OCI-LY3 (cell line): ENCODE measurements around the gene SLC18A3.

Experiments
- H2AFZ ChIP-seq: fragments of 200-600, 300-600 bp; shearing (Covaris generic); 2 replicates; pipeline ENCODE4 v1.6.0; 2014; ENCODE audit warnings: antibody characterized with exemption, low read depth, low read length
- H3K27ac ChIP-seq: fragments of 200-600, 300-600 bp; sonication (generic); 2 replicates; pipeline ENCODE4 v1.5.1; 2014; ENCODE audit warnings: mild to moderate bottlenecking, low read length, moderate library complexity, mixed read lengths
- H3K27me3 ChIP-seq: fragments of 200-600, 300-600 bp; sonication (generic); 2 replicates; pipeline ENCODE4 v1.6.1; 2014; ENCODE audit warnings: low read depth, low read length, mixed read lengths
- H3K36me3 ChIP-seq: fragments of 200-600, 300-600 bp; sonication (generic); replicated peaks from 2 replicates; pipeline ENCODE3; 2014; ENCODE audit warnings: low read depth, low read length, mixed read lengths
- H3K4me1 ChIP-seq: fragments of 300-600, 200-600 bp; sonication (generic); 2 replicates; pipeline ENCODE4 v1.6.1; 2014; ENCODE audit warnings: low read length, mixed read lengths
- H3K4me2 ChIP-seq: fragments of 200-600, 300-600 bp; sonication (generic); 2 replicates; pipeline ENCODE4 v1.6.1; 2014; ENCODE audit warnings: low read length, mixed read lengths
- H3K4me3 ChIP-seq: fragments of 300-600, 200-600 bp; sonication (generic); 2 replicates; pipeline ENCODE4 v1.5.1; 2014; ENCODE audit warnings: antibody characterized with exemption, mild to moderate bottlenecking, low read length, moderate library complexity
- H3K79me2 ChIP-seq: fragments of 300-600, 200-600 bp; shearing (Covaris generic); 2 replicates; pipeline ENCODE4 v1.6.1; 2014; ENCODE audit warnings: mild to moderate bottlenecking, low read length, mixed read lengths
- H3K9ac ChIP-seq: fragments of 300-600, 200-600 bp; shearing (Covaris generic); 2 replicates; pipeline ENCODE4 v1.6.0; 2014; ENCODE audit warnings: mild to moderate bottlenecking, low read length, moderate library complexity
- H3K9me3 ChIP-seq: fragments of 200-600, 300-600 bp; shearing (Covaris generic); 2 replicates; pipeline ENCODE4 v1.6.1; 2014; ENCODE audit warnings: low read length, mixed read lengths; ENCODE audit not compliant: insufficient read depth
- H4K20me1 ChIP-seq: fragments of 200-600, 300-600 bp; sonication (generic); 2 replicates; pipeline ENCODE4 v1.6.1; 2016; ENCODE audit warnings: low read length, mixed read lengths; ENCODE audit not compliant: insufficient read depth
- EZH2phosphoT487 ChIP-seq: fragments of 200-600 bp; shearing (Covaris generic); IDR thresholded peaks from 2 replicates; pipeline ENCODE4 v1.6.1; 2018; ENCODE audit warnings: antibody characterized with exemption, mixed run types, low read depth
- TF ChIP-seq, protein P1 (sequence below): fragments of 200-600, 300-600 bp; sonication (generic); IDR thresholded peaks from 2 replicates; pipeline ENCODE4 v1.5.1; 2014; ENCODE audit warnings: antibody characterized with exemption, low read length, low read depth

The SLC18A3 gene

GRCh38 chr10:49598164-49598856 lies 11.8 kb upstream of the SLC18A3 start:
- Histone ChIP-seq H3K27ac (no peak overlapping the region), H2AFZ (no peak overlapping the region), H3K9ac (no peak overlapping the region), H3K79me2 (no peaks in the 10 kb centered on the region), H3K4me3 (no peak overlapping the region), H3K36me3 (no peaks in the 10 kb centered on the region), H3K9me3 (no peaks in the 10 kb centered on the region), H3K4me1 (no peaks in the 10 kb centered on the region), H3K4me2 (no peak overlapping the region), H3K27me3 (peaks cover 5% of the 10 kb centered on the region), H4K20me1 (no peaks in the 10 kb centered on the region)
- TF ChIP-seq EZH2phosphoT487, result no peak
- TF ChIP-seq, protein P1, sequence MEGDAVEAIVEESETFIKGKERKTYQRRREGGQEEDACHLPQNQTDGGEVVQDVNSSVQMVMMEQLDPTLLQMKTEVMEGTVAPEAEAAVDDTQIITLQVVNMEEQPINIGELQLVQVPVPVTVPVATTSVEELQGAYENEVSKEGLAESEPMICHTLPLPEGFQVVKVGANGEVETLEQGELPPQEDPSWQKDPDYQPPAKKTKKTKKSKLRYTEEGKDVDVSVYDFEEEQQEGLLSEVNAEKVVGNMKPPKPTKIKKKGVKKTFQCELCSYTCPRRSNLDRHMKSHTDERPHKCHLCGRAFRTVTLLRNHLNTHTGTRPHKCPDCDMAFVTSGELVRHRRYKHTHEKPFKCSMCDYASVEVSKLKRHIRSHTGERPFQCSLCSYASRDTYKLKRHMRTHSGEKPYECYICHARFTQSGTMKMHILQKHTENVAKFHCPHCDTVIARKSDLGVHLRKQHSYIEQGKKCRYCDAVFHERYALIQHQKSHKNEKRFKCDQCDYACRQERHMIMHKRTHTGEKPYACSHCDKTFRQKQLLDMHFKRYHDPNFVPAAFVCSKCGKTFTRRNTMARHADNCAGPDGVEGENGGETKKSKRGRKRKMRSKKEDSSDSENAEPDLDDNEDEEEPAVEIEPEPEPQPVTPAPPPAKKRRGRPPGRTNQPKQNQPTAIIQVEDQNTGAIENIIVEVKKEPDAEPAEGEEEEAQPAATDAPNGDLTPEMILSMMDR, result no peak

DNA sequence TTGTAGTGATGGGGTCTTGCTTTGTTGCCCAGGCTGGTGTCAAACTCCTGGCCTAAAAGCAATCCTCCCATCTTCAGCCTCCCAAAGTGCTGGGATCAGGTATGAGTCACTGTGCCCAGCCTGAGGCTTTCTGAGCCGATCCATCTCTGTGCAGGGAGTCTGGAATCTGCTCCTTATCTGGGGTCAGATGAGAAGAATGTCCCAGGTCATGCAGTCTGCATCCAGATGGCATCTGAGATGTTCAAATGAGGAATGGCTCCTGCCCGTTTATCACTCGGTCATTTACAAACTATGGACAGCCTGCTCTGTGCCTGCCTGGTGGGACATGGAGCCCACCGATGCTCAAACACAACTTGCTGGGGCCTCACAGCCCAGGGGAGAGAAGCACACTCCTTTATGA lies 11.1 kb upstream of the SLC18A3 start:
- no peaks in the 10 kb centered on the region for H3K9me3 ChIP-seq
- no peak overlapping the region for H3K4me2 ChIP-seq
- no peak for TF ChIP-seq EZH2phosphoT487
- TF ChIP-seq, protein P1, result no peak
- peaks cover 5% of the 10 kb centered on the region for H3K27me3 ChIP-seq
- H3K27ac ChIP-seq, result no peak overlapping the region
- no peak overlapping the region for H3K9ac ChIP-seq
- H4K20me1 ChIP-seq, result no peaks in the 10 kb centered on the region
- no peaks in the 10 kb centered on the region for H3K4me1 ChIP-seq
- no peak overlapping the region for H2AFZ ChIP-seq
- H3K79me2 ChIP-seq, result no peaks in the 10 kb centered on the region
- H3K4me3 ChIP-seq, result no peak overlapping the region
- H3K36me3 ChIP-seq, result no peaks in the 10 kb centered on the region

DNA sequence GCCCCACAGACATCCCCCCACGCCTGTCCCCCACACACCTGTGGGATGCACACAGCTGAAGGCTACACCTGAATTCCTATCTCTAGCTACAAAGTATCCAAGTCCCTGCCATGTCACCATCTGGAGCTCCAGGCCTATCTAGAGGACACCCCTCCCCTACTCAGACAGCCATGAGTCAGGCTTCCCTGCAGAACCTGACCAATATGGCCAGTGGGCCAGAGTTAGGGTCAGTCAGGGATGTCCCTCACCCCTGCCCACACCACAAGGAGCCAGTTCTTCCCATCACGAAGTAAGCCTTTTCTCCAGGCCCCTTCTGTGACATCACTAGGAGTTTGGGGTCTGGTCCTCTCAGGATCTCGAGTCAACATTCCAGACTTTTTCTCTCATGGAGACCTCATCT lies 10.6 kb upstream of the SLC18A3 start:
- no peak overlapping the region for H3K9ac ChIP-seq

GRCh38 chr10:49600046-49600445 lies 10.1 kb upstream of the SLC18A3 start:
- no peaks in the 10 kb centered on the region for H3K9me3 ChIP-seq
- no peak overlapping the region for H3K27ac ChIP-seq
- no peak overlapping the region for H3K4me3 ChIP-seq
- no peaks in the 10 kb centered on the region for H3K36me3 ChIP-seq
- H3K27me3 ChIP-seq, result peaks cover 5% of the 10 kb centered on the region
- H3K79me2 ChIP-seq, result no peaks in the 10 kb centered on the region
- no peak overlapping the region for H3K9ac ChIP-seq
- TF ChIP-seq, protein P1, result no peak
- no peak for TF ChIP-seq EZH2phosphoT487
- H4K20me1 ChIP-seq, result no peaks in the 10 kb centered on the region
- H2AFZ ChIP-seq, result no peak overlapping the region
- H3K4me1 ChIP-seq, result no peaks in the 10 kb centered on the region
- H3K4me2 ChIP-seq, result no peak overlapping the region

More for the DNA sequence above, 10.6 kb upstream of the SLC18A3 start:
- TF ChIP-seq, protein P1, result no peak
- no peak for TF ChIP-seq EZH2phosphoT487
- Histone ChIP-seq H3K27me3 (peaks cover 5% of the 10 kb centered on the region), H3K4me1 (no peaks in the 10 kb centered on the region), H3K36me3 (no peaks in the 10 kb centered on the region), H3K9me3 (no peaks in the 10 kb centered on the region), H3K4me2 (no peak overlapping the region), H3K79me2 (no peaks in the 10 kb centered on the region), H3K27ac (no peak overlapping the region), H4K20me1 (no peaks in the 10 kb centered on the region), H2AFZ (no peak overlapping the region), H3K4me3 (no peak overlapping the region)
